Stomach (tissue), 19 donors: Measurements from ENCODE around the gene INPP5A. TPM values are rescaled to one million over a fixed set of nuclear protein-coding genes. Genes with fewer than 3 reads are reported as not detected.
"Not testable (repeated sequence)": the region's sequence is repeated elsewhere in the genome, so short reads cannot be mapped to it uniquely, and the experiment has no call there.

ENCODE experiments used
- DNase-seq, 2 donors: peaks; one replicate each; pipeline versions ENCODE4 v3.0.0 to v3.0.0-alpha.2; 2013 to 2019
- H3K27ac ChIP-seq, 5 donors: fragments of 200-600 bp in 4 of 5; sonication (generic) in 4 of 5; one replicate each; pipeline ENCODE4 v1.5.1; 2013 to 2019; ENCODE audit warnings: mild to moderate bottlenecking in 1 of 5, moderate library complexity in 1 of 5
- H3K27me3 ChIP-seq, 3 donors: fragments of 200-600 bp; sonication (generic); one replicate each; pipeline ENCODE4 v1.5.1; 2017 to 2019; ENCODE audit warnings: mixed run types in 1 of 3
- H3K36me3 ChIP-seq, 4 donors: fragments of 200-600 bp; sonication (generic); 1 replicate in 3 of 4; 2 replicates in 1 of 4; pipeline ENCODE4 v1.5.1; 2016 to 2019
- H3K4me1 ChIP-seq, 4 donors: fragments of 200-600 bp; sonication (generic); one replicate each; pipeline ENCODE4 v1.5.1; 2016 to 2019
- H3K4me3 ChIP-seq, 4 donors: fragments of 200-600 bp; sonication (generic) in 3 of 4; one replicate each; pipeline ENCODE4 v1.5.1; 2016 to 2019; ENCODE audit warnings: mild to moderate bottlenecking in 1 of 4
- H3K9me3 ChIP-seq, 4 donors: fragments of 200-600 bp; sonication (generic); one replicate each; pipeline ENCODE4 v1.5.1; 2016 to 2019
- CTCF ChIP-seq, 7 experiments: fragments of 450-650 bp in 4 of 7; fragments of 200-600 bp in 3 of 7; sonication (generic) in 3 of 7; IDR thresholded peaks; one replicate each; pipeline ENCODE4 v1.5.1; 2016 to 2019; ENCODE audit warnings: antibody characterized with exemption in 7 of 7, control low read depth in 2 of 7, mild to moderate bottlenecking in 1 of 7
- EP300 ChIP-seq: sonication (generic); formaldehyde crosslinking; IDR thresholded peaks from one replicate; pipeline ENCODE4 v1.6.1; 2017; ENCODE audit warnings: antibody characterized with exemption
- POLR2A ChIP-seq, 4 donors: fragments of 450-650 bp; IDR thresholded peaks; one replicate each; pipeline ENCODE4 v1.6.1; 2016; ENCODE audit warnings: antibody characterized with exemption in 4 of 4, control low read depth in 2 of 4, mild to moderate bottlenecking in 1 of 4, moderate library complexity in 1 of 4
- POLR2AphosphoS5 ChIP-seq, 3 donors: sonication (generic); formaldehyde crosslinking; IDR thresholded peaks; one replicate each; pipeline ENCODE4 v1.6.1; 2016; ENCODE audit warnings: antibody characterized with exemption in 3 of 3
- WGBS, 5 donors: extraction: QIAGEN DNeasy Blood & Tissue Kit in 3 of 5; methylation state at CpG; one replicate each; pipeline versions ENCODE4 v1.1.5 to v1.1.7; 2013 to 2018; 5-methylcytosine and 5-hydroxymethylcytosine counted together
- intact Hi-C: fragments of 100-400 bp; cut with DNase I; formaldehyde crosslinking; loops from one replicate; pipeline ENCODE4 v1.15.1; 2023; ENCODE audit warnings: low total_unique reads
- long read RNA-seq, 10 donors: transcript quantifications; one replicate each; lab custom pipeline, GENCODE V29; 2026
- polyA plus RNA-seq, 3 donors: library from polyadenylated mRNA; stranded (reverse); fragments of 200-250 nt; gene quantifications; one replicate each; pipeline ENCODE4 v1.2.3, GENCODE V29; 2013
- total RNA-seq, 5 donors: library from RNA; depleted of rRNA; stranded (reverse); fragments of >200 nt; gene quantifications; one replicate each; pipeline versions ENCODE4 v1.1.0 to v1.2.3, GENCODE V29; 2014 to 2016
- donor health status: healthy with polysubstance abuse.
- donor health status: Bipolar disorder and iron deficiency.
- donor health status: healthy.

INPP5A gene
- total RNA-seq (10 to 100 TPM; 30.4 to 72.3 (median 50.6) TPM), polyA plus RNA-seq (10 to 100 TPM; 17.2 to 22.1 (median 21.8) TPM)
- long read RNA-seq, donor 1, partial matches to known transcripts = 65 of 67 reads
- long read RNA-seq, donor 1, other reads (novel, unspliced or antisense) = 0 of 67 reads
- long read RNA-seq, donor 2, partial matches to known transcripts = 0 of 3 reads
- long read RNA-seq, donor 2, other reads (novel, unspliced or antisense) = 0 of 3 reads
- long read RNA-seq, donor 3, partial matches to known transcripts = 0 of 4 reads
- long read RNA-seq, donor 3, other reads (novel, unspliced or antisense) = 0 of 4 reads
- long read RNA-seq, donor 4 = 0 reads
- long read RNA-seq, donor 5, partial matches to known transcripts = 7 of 10 reads
- long read RNA-seq, donor 5, other reads (novel, unspliced or antisense) = 0 of 10 reads
- long read RNA-seq, donor 6, transcript INPP5A-203 (16 exons, 2,967 nt) = major isoform, 9 of 14 reads
- long read RNA-seq, donor 6, partial matches to known transcripts = 5 of 14 reads
- long read RNA-seq, donor 6, other reads (novel, unspliced or antisense) = 0 of 14 reads
- long read RNA-seq, donor 7, transcript INPP5A-203 (16 exons, 2,967 nt) = major isoform, 6 of 14 reads
- long read RNA-seq, donor 7, partial matches to known transcripts = 8 of 14 reads
- long read RNA-seq, donor 7, other reads (novel, unspliced or antisense) = 0 of 14 reads
- long read RNA-seq, donor 8, partial matches to known transcripts = 0 of 3 reads
- long read RNA-seq, donor 8, other reads (novel, unspliced or antisense) = 0 of 3 reads
- long read RNA-seq, donor 9, partial matches to known transcripts = 0 of 1 reads
- long read RNA-seq, donor 9, other reads (novel, unspliced or antisense) = 0 of 1 reads
- long read RNA-seq, donor 10, partial matches to known transcripts = 48 of 51 reads
- long read RNA-seq, donor 10, other reads (novel, unspliced or antisense) = 0 of 51 reads

- peaks cover 49 to 64% (median 58%) of the 10 kb centered on the region in 4 donors for H3K4me1 ChIP-seq
- no peaks in the 10 kb centered on the region for H3K27me3 ChIP-seq
- WGBS, 5 donors = 0 to 2% (median 1%) methylated on average over 12 to 49 of the region's 50 CpGs
- peak within 1 kb of the TSS; percentile 75 to 80 (median 78) for H3K4me3 ChIP-seq
- H3K36me3 ChIP-seq = peaks cover 0 to 2% (median 0%) of the 10 kb centered on the region in 4 donors
- no peaks in the 10 kb centered on the region for H3K9me3 ChIP-seq
- intact Hi-C loops = loop anchor here (10.0 kb wide), 1 partner anchor 73 kb away; no protein-coding TSS in a partner anchor
- DNase-seq = no peak
- no peak for TF ChIP-seq POLR2A (IDR thresholded peaks at IDR 0.05)
- peak; percentile 70 to 94 (median 88) for TF ChIP-seq POLR2AphosphoS5 (IDR thresholded peaks at IDR 0.05)
- peak within 1 kb of the TSS; percentile 87 to 96 (median 92) for H3K27ac ChIP-seq
Observed at GRCh38 chr10:132537684-132538001, at the start of gene INPP5A. Gene INPP5A, plus strand, starts transcription at chr10:132537787. Its CDS starts 310 bp downstream, at chr10:132538097.

DNA sequence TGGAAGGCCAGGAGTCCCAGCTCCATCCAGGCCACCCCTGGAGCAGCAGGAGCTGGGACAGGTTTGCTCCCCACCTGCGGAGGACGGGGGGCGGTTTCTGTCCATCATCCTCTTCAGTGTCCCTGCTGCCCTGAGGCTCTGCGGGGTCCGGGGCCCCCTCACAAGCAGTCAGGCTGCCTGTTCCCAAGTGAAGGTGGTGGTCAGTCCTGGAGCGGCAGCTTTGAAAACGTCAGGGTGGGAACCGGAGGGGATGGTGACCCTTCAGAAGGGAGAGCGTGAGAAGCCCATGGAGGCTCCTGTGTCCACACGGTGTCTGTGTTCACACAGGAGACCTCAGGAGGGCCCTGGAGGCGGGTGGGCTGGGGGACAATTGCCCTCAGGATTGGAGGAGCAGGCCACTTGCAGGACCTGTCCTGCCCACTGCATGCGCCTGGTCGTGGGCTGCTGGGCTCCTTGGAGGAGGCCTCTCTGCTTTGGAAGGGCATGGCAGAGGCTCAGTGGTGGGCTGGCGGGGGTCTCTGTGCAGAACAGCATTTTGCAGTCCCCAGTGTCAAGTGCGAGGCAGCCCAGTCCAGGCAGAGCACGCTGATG lies 49.3 kb upstream of the INPP5A start:
- Histone ChIP-seq H3K27me3 (no peaks in the 10 kb centered on the region), H3K36me3 (no peaks in the 10 kb centered on the region), H3K27ac (no peak overlapping the region), H3K4me1 (peaks cover 0 to 16% (median 8%) of the 10 kb centered on the region in 4 donors), H3K4me3 (no peak overlapping the region), H3K9me3 (no peaks in the 10 kb centered on the region)
- 89 to 94% (median 93%) methylated on average over 14 to 16 of the region's 16 CpGs for WGBS, 5 donors
- intact Hi-C loops = no loop called here
- no peak for DNase-seq
- no peak for TF ChIP-seq POLR2AphosphoS5 (IDR thresholded peaks at IDR 0.05)
- TF ChIP-seq EP300 = no peak
- TF ChIP-seq POLR2A (IDR thresholded peaks at IDR 0.05) = no peak
- TF ChIP-seq CTCF (IDR thresholded peaks at IDR 0.05) = no peak

DNA sequence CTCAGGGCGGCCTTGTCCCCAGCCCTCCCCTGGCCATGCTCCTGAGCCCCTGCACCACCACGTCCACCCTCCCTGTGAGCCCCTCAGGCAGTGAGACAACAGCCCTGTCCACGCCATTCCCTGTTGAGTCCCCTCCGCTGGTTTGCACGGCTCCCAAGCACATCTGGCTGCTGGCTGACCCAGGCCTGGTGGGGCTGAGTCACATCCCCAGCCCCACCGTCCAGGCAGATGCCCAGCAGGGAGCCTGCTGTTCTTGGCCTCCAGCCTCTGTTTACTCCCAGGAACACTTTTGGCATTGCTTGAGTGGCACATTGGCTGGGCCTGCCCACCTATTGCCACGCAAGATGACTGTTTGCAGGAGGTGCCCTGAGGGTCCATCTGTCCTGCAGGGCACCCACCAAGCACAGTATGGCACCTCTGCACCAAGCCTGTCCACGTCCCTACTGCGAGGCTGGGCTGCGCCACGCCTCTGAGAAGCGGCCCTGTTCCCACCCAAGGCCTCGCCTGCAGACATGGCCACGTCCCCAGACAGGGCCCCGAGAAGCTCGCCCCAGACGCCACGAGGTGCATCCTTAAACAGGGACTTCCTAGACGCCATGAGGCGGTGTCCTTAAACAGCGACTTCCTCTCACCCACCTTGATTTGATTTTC lies 48.4 kb upstream of the INPP5A start:
- no peak overlapping the region for H3K4me3 ChIP-seq
- no peaks in the 10 kb centered on the region for H3K27me3 ChIP-seq
- intact Hi-C loops = no loop called here
- no peak overlapping the region for H3K27ac ChIP-seq
- 83 to 89% (median 85%) methylated on average over 16 to 21 of the region's 21 CpGs for WGBS, 5 donors
- TF ChIP-seq EP300 = no peak
- TF ChIP-seq POLR2A (IDR thresholded peaks at IDR 0.05) = no peak
- peak in 1 of 3 donors; percentile 30 for TF ChIP-seq POLR2AphosphoS5 (IDR thresholded peaks at IDR 0.05)
- TF ChIP-seq CTCF (IDR thresholded peaks at IDR 0.05) = no peak
- DNase-seq = no peak
- no peaks in the 10 kb centered on the region for H3K9me3 ChIP-seq
- H3K36me3 ChIP-seq = no peaks in the 10 kb centered on the region
- H3K4me1 ChIP-seq = peaks cover 0 to 19% (median 12%) of the 10 kb centered on the region in 4 donors

DNA sequence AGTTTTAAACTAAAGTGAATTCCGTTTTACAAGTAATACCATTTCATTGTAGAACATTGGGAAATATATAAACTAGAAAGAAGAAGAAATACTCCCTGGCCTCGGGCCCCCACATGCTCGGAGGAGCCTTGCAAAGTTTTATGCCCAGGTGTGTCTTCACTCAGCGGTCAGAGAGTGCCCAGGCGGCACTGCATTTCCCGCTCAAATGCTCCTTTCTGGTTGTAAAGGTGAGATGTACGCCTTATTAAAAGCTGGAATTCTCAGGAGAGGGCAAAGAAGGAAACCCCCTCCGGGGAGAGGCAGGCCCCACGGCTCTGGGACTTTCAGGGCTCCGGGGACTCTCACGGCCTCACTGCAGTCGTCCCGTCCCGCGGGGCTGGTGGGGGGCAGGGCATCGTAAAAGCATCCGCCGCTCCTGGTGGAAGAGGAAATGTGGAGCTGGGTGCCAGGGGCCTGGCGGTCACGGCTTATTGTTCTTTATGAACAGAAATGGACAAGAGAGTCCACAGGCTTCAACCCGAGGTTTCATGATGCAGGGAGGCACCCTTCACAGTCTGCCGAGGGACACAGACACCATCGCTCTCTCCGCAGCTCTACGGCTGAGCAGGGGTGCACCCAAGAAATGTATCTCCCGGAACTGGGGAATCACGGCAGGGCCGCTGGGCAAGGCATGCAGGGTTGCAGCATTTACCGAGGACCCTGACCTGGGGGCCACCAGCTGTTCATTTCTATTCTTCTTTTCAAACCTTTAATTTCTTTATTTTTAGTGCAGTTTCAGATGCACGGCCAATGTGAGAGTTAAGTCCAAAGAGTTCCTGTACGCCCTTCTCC lies 47.7 kb upstream of the INPP5A start:
- DNase-seq = no peak
- Histone ChIP-seq H3K9me3 (no peaks in the 10 kb centered on the region), H3K4me3 (no peak overlapping the region), H3K27ac (no peak overlapping the region), H3K27me3 (no peaks in the 10 kb centered on the region), H3K4me1 (peaks cover 0 to 19% (median 14%) of the 10 kb centered on the region in 4 donors), H3K36me3 (no peaks in the 10 kb centered on the region)
- TF ChIP-seq POLR2A (IDR thresholded peaks at IDR 0.05) = no peak
- 82 to 90% (median 88%) methylated on average over 30 to 31 of the region's 31 CpGs for WGBS, 5 donors
- intact Hi-C loops = no loop called here

DNA sequence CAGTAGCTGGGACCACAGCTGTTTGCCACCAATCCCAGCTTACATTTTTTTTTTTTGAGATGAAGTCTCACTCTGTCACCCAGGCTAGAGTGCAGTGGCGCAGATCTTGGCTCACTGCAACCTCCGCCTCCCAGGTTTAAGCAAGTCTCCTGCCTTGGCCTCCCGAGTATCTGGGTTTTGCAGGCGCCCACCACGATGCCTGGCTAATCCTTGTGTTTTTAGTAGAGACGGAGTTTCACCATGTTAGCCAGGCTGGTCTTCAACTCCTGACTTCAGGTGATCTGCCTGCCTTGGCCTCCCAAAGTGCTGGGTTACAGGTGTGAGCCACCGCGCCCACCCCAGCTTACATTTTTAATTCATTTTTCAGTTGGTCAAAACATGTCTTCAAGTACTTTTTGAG lies 46.1 kb upstream of the INPP5A start:
- WGBS, 5 donors = 95 to 98% (median 97%) methylated on average over 8 of the region's 8 CpGs
- H3K27me3 ChIP-seq, DNase-seq, H3K4me3 ChIP-seq, H3K27ac ChIP-seq, H3K36me3 ChIP-seq, H3K9me3 ChIP-seq, intact Hi-C loops: not testable (repeated sequence)
- peaks cover 0 to 23% (median 18%) of the 10 kb centered on the region in 4 donors for H3K4me1 ChIP-seq
